ENCODE data around the gene ANTXR1.
A peak's percentile ranks its signal among the peaks of the same experiment; 100 is the strongest.

Gene ANTXR1

DNA sequence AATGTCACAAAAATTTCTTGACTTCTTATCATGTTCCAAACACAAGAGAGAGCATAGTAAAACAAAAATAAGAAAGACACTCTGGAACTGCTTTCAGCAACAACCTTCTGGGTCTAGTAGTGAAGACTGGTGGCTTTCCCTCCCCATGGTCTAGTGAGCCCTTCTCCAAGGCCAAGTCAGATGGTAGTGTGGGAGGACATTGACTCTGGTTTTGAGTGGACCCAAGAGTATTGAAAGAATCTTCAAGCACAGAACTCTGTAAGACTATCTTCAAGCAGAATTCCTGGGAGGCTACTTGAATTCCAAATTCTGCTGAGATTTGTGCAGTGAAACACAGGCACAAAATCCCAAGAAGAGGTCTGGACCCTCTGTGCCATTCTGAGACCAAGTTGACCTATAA is 21.1 kb downstream of the ANTXR1 start:
- no peak for DNase-seq

DNA sequence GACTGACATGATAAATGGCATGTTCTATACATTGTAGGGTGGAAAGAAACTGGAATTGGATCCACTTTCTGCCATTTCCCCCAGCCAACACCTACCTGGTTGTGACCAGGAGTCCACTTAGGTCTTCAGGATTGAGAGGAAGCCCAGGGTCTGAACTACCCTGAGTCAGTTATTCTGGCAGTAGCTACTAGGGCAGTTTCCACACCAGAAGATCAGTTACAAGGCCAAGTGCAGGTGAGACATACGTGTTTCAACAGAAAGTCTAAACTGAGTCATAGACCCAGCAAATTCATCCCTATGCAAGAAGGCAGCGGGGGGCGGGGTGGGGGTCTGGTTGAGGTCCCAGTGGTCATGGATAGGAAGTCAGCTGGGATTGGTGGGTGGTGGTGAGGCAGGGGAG is 21.9 kb downstream of the ANTXR1 start:
- no peak for DNase-seq

DNA sequence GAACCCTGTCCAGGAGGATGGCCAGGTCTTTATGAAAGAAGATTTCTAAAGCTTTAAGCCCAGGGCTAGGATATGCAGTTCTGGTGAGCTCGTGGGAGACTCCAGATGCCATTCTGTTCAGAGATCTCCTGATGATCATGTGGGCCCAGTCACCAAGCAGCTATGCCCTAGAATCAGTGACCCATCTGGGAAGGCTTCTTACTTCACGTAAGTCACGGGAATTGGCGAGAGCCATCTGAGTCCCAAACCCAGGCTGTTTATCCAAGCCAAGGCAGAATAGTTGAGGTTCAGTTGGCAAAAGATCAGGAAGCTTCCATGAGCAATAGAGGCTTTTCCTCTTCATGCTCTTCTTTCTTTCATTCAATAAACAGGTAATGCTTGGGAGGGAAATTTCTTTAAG is 23.9 kb downstream of the ANTXR1 start:
- peak; percentile 35 for DNase-seq

DNA sequence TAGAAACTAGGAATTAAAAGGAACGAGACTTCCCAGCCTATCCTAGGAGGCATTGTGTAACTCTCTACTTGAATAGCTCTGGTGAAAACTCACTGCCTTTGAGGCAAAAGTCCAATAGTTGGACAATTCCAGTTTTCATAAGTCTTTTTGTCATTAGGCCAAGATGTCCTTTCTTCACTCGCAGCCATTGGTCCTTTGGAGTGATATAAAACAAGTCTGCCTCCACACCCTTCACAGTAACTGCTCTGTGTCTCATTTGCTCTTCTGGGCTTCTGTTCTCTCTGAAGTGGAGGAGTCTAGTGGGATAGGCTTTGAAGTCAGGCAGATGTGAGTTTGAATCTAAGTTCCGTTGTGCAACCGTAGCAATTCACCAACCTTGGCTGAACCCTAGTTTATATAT is 28.2 kb downstream of the ANTXR1 start:
- DNase-seq = no peak

DNA sequence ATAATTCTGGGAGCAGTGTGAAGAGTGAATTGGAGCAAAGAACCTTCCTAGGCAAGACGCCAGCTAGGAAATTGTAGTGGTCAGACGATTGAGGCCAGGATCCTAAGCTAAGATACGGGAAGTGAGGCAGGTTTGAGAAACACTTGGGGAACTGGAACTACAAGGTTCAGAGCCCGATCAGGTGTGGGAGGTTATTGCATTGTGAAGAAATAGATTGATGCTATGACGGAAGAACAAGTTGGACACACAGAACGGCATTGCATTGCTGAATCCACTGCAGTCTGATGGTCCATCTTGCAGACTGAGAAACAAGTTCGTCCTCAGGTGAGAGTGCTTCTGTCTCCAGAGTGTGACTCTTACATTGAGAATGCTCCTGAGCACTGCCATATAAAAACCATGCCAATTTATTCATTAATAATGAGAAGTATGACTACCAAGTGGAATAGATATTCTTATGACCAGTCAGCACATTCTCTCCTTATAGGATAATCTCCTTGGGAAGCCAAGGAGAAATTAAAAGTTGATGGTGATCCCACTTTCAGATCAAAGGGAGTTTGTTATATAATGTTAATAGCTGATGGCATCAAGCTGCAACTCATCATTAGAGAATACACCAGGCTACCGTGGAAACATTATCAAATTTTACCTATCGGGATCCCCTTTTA is 30.9 kb downstream of the ANTXR1 start:
- no peak for DNase-seq

DNA sequence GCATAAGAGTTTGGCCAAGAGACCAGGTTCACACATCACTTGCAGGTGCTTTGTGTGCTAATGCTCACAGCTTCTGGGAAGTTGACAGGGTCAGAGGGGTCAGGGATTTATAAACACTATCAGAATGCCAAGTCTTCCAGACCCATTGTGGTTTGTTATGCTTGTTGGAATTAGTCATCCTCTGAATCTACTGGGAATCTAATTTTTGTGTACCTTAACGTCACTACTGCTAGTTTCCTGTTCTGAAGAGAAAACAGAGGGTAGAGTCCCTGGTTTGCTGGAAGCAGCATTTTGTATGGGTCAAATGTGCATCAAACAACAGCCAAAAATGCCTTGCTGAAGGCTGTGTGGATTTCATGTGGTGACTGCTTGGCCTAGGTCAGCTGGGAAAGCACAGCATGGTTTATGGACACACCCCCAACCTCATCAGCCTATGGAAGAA is 33.3 kb downstream of the ANTXR1 start:
- peak; percentile 37 for DNase-seq

DNA sequence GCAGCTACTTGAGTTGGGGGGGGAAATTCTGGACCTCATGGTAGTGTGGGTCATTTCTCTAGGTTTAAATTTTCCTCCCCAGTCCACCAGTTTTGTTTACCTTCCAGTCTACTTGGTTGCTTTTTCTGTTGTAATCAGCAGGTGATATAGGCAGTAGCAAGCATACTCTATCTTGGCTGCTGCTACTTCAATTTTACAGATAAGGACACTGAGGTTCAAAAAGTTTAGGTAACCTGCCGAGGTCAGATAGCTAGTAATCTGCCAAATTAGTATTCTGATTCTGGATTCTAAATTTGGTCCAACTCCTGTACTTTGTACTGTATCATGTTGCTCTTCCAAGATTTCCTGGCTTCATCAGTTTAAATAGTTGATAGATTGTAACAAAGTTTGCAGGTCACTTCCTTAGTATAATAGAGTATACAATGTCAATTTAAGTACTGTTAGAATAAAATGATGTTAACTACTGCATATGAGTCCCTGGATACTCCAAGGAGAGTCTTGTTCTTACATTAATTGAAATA is 34.7 kb downstream of the ANTXR1 start:
- DNase-seq = no peak

DNA sequence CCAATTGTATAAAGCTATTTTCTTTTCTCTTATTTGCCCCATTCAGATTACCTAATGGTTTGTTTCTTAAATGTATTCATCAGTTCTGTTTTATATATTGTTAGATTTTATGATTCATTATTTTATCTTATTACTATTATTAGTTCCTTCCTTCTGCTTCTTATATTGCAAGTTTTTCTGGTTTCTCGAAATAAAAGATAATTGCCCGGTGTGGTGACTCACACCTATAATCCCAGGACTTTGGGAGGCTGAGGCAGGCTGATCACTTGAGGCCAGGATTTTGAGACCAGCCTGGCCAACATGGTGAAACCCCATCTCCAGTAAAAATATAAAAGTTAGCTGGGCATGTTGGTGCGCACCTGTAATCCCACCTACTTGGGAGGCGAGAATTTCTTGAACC is 37.8 kb downstream of the ANTXR1 start:
- DNase-seq = no peak

DNA sequence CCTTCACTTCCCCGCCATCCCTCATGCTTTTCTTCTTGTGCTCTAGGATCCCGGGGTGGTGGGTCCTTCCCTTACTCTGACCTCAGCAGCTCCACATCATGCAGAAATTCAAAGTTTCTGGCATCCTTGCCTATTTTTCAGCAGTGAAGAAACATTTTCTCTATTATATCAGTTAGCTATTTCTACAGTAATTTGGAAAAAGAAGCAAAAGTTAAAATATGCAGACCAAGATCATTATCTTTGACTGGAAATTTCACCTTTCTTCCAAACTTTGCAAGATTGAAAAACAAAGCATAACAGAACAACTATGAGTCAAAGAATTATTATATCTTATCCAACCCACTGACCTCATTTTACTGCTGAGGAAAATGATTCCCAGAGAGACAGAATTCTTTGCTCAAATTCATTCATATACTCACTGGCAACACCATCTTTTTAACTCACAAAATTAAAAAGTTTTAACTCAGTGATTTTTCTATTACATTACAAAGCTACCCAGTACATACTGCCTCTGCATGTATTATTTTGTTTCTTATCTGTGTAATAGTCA is 40.5 kb downstream of the ANTXR1 start:
- no peak for DNase-seq

DNA sequence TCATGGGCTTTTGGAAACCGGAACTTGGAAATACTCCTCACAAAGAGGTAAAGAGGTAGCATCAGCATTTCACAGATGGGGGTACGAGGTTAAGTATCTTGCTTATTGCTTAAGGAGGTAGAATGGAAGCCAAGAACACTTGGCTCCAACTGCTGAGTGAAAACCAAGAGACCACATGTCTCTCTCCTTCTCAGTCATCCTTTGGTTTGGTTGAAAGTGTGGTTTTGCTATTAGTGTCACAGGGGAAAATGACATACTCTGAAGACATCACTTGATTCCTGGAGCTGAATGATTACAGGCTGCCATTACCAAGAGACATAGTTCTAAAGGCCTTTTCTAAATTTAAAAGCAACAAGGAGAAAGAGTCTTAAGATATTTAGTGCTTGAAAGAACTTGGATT is 41.5 kb downstream of the ANTXR1 start:
- DNase-seq = no peak

DNA sequence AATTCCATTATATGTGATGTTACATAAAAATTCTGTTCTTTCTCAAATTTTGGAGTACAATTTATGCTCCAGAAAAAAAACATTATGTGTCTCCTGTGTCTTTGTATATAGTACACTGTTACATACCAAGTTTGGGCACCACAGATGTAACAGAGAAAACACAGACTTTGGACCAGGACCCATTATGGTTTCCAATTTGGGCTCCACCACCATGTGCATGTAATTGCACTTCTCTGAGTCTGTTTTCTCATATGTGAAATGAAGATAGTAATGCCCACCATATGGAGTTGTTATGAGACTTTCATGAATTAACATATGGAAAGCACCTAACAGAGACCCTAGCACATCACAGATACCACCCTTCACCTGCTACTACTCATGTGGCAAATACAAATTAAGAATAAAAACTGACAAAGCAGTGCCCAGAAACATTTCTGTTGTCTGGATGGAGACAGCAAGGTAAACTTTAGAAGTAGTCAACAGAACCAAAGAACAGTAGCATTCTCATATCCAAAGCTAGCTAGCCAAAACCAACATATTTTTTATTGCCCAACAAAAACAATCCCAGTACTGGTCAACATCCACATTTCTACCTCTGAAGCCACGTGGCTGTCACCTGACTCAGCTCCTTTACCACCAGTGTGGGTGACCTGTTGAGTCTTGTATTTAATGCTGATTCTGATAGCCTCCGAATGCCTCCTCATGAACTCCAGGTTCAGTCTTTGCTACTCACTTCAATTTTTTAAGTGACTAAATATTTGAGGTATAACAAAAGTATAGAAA is 42.9 kb downstream of the ANTXR1 start:
- no peak for DNase-seq

DNA sequence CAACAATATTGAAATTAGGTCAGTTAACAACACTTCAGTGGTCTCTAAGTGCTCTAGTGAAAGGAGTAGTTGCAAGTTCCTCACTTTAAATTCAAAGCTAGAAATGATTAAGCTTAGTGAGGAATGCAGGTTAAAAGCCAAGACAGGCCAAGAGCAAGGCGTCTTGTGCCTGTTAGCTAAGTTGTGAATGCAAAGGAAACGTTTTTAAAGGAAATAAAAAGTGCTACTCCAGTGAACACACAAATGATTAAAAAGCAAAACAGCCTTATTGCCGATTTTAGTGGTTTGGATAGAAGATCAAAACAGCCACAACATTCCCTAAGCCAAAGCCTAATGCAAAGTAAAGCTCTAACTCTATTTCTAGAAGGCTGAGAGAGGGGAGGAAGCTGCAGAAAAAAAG is 44.7 kb downstream of the ANTXR1 start:
- peak; percentile 31 for DNase-seq

DNA sequence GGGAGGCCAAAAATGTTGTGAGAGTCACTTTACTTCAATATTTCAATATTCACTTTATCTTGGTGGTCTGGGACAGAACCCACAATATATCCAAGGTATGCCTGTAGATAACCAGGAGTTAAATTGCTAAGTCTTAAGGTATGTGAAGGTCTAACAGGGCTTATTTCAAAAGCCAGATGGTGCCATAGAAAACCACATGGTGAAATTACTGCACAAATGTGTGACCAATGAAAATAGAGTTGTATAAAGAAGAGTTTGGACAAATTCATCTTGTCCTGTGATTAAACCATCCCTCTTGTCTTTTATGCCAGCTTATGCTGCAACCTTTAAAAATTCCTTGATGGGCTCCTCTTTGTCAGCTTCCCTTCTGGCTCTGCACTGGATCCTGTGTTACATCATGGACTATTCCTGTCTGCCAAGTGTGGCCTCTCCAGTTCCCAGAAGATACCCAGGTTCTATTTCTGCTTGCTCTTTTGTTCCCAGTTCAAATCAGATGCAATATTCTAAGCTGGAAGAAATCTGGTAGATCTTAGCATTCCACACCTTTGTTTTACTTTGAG is 46.8 kb downstream of the ANTXR1 start:
- peak; percentile 38 for DNase-seq

DNA sequence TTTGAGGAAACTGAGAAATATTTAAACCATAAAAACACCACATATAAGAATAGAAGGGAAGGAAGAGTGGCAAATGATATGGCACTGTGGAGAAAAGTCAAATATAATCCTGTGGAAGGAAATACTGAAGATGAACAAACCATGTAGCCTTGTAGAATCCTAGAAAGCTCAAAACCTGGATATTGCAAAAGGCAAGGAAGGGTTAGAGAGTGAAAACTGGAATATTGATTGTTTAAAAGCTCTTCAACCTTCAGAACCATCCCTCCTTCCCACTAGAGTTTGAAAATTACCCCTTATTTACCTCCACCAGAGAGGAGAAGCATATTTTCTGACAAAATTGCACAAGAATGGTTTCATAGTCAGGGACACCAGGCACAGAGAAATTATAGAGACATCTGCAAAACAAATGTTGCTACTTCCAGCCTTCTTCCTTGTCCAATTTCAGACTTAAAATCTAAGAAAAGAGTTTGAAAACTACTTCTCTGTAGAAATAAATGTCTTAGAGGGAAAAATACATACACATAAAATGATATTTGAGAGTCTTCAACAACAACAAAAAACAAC is 48.0 kb downstream of the ANTXR1 start:
- no peak for DNase-seq

DNA sequence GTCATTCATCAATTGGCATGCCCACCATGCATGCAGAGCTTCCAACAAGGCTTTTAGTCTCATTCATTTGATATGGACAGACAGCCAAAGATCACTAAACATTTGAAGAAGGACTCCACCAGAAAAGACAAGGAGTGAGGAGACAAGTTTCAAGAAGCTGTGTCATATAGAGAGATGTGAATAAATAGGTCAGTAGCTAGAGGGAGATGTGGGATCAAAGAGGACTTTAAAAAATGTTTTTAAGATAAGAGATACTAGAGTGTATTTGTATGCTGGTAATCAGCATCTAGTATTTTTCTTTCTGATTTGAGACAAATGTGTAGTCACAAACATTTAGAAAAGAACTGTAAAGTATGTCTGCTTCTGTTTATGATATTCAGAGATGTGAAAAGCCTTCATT is 48.5 kb downstream of the ANTXR1 start:
- no peak for DNase-seq

DNA sequence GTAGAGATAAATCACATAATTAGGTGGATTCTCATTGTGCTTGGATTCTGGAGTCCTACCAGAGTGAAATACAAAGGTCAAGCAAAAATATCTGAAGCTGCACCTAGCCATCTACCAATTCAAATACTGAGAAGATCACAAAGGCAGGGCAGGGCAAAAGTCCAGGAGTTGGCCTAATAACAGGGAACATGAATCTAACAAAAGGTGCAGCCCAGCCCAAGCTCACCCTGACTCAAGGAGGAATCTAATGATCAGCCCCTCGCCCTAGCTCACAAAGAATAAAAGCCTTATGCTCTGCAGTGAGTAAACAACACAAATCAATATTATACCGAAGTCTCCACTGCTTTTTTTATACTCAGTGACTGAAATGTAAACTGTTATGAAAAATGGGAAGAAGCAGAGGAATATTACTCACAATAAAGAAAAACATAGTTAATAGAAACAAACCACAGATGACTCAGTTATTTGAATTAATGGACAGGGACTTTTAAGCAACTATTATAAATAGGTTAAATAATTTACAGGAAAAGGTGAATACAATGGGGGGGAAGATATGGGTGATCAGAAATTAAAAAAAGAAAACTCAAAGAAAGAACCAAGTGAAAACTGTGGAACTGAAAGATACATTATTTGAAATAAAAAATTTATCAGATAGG is 49.5 kb downstream of the ANTXR1 start:
- DNase-seq = no peak

DNA sequence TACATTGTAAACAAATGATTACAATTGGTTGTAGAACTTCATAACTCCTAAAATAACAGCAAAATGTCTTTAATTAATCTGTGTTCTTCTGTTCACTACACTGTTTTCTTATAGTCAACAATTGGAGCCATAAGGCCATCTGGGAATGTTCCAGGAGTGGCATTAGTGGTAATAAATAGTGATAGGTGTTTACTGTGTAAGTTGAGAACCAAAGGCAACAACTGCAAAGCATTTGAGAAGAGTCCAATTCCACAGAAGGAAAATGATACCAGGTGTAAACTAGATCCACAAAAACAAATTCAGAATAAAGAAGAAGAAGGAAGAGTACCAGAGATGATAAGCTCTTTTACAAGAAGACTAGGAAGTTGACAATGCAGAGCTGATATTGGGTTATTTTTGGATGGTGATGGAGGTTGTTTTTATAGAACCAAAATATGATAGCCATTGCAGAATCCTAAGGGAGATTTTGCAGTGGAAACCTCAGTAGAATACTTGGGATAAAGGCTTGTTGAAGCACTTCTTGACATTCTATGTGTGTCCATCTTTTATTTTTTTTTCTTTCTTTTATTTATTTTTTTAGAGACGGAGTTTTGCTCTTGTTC is 52.9 kb downstream of the ANTXR1 start:
- no peak for DNase-seq

DNA sequence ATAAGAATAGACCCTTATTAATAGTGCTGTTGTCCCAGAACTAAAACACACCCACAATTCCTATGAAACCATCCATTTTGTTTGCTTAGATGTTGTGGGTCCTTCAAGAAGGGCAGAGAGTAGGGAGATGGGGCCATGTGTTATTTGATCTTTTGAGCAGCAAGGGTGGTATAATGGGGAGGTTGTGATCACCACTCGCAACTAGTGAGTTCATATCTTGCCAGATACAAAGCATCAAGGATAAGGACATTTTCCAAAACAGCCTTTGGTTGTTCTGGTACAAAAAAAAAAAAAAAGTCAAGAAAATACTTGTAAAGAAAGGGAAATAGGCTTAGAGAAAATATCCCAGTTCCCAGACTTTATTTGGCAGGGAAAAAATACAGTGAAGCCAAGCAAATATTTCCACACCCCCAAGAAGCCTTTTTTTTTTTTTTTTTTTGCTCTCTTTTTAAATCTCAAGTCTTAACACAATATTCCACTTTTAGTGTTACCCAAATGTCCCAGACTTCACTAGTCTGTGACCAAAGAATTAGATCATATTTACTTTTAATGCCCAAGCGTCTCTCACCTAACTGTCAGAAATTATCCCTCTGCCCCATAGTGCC is 54.1 kb downstream of the ANTXR1 start:
- no peak for DNase-seq

DNA sequence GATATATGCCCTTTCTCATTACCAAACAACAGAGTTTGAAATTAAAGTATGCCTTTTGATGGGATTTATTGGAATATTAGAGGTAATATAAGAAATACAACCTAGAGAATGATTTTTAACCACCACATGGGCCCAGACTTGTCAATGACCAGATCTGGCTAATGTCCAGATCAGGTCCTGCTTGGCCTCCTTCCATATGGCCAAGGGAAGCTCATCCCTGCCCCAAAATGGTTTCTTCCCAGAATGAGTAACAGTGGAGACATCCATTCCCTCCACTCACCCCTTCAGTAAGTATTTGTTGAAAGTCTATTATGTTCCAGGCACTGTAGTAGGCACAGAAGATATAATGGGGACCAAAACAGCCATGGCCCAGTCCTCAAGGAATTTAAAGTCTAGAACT is 54.9 kb downstream of the ANTXR1 start:
- no peak for DNase-seq

DNA sequence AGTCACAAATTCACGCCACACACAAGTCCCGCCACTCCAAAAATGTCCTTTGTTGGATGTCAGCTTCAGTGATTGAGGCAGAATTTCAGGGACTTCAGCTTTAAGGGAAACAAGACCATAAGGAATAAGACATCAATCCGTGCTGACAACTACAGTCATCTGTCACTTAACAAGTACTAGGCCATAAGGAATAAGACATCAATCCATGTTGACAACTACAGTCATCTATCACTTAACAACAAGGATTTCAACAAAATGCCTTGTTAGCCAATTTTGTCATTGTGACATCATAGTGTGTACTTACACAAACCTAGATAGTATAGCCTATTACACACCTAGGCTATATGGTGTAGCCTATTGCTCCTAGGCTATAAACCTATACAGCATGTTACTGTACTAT is 58.0 kb downstream of the ANTXR1 start:
- no peak for DNase-seq

DNA sequence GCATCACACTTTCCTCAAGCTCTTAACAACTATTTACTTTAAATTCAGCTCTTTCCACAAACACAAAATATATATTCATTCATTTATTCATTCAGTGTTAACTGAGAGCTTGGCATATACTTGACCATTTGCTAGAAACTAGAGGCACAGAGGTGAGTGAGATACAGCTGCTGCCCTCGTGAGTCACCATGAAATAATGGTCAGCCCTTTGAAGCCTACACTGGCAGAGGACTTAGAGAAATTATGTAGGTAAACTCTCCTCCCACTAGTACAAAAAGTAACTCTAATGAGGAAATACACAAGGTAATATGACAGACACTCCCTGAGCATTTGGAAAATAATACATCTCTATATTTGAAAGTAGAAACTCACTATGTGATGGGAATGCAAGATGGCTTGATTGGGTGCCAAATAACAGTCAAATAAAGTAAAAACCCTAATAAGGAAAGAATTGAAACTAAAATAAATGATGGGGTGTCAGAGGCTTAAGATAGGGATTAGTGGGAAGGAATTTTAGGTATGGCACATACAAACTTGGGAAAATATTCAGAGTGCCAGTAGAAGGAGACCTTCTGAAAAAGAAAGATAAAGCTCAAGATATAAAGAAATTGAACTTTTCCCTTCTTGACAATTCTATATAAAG is 61.1 kb downstream of the ANTXR1 start:
- DNase-seq = peak; percentile 52
